ENCODE results near the gene NLRP3.
"Not testable (repeated sequence)": the region's sequence is repeated elsewhere in the genome, so short reads cannot be mapped to it uniquely, and the experiment has no call there.

DNA sequence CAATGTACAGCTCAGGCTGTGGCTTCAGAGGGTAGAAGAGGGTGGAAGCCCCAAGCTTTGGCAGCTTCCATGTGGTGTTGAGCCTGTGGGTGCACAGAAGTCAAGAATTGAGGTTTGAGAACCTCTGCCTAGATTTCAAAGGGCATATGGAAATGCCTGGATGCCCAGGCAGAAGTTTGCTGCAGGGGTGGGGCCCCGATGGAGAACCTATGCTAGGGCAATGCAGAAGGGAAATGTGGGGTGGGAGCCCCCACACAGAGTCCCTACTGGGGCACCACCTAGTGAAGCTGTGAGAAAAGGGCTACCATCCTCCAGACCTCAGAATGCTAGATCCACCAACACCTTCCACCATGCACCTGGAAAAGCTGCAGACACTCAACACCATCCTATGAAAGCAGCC is 49.6 kb upstream of the NLRP3 start:
- TF ChIP-seq, protein P1, sequence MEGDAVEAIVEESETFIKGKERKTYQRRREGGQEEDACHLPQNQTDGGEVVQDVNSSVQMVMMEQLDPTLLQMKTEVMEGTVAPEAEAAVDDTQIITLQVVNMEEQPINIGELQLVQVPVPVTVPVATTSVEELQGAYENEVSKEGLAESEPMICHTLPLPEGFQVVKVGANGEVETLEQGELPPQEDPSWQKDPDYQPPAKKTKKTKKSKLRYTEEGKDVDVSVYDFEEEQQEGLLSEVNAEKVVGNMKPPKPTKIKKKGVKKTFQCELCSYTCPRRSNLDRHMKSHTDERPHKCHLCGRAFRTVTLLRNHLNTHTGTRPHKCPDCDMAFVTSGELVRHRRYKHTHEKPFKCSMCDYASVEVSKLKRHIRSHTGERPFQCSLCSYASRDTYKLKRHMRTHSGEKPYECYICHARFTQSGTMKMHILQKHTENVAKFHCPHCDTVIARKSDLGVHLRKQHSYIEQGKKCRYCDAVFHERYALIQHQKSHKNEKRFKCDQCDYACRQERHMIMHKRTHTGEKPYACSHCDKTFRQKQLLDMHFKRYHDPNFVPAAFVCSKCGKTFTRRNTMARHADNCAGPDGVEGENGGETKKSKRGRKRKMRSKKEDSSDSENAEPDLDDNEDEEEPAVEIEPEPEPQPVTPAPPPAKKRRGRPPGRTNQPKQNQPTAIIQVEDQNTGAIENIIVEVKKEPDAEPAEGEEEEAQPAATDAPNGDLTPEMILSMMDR (IDR thresholded peaks at IDR 0.05 in 2 of 3, conservative IDR thresholded peaks at IDR 0.05 in 1 of 3; ENCODE audit: control insufficient read depth in 2 of 3, extremely low read depth in 1 of 3, insufficient read depth in 1 of 3, low read depth in 3 of 3, low read length in 3 of 3): not testable (repeated sequence)
- not testable (repeated sequence) for TF ChIP-seq SUZ12 (IDR thresholded peaks at IDR 0.05; ENCODE audit: unreplicated experiment); EGR1 (IDR thresholded peaks at IDR 0.05; ENCODE audit: borderline replicate concordance in 1 of 2, low read depth in 2 of 2, low read length in 2 of 2); SIN3A (IDR thresholded peaks at IDR 0.05; ENCODE audit: low read depth, low read length); BRCA1 (IDR thresholded peaks at IDR 0.05; ENCODE audit: low read depth, low read length); CREB1 (IDR thresholded peaks at IDR 0.05; ENCODE audit: low read depth); RELA (IDR thresholded peaks at IDR 0.05; ENCODE audit: borderline replicate concordance, partially characterized antibody); NRF1 (conservative IDR thresholded peaks at IDR 0.05; ENCODE audit: low read depth, low read length); EP300 (IDR thresholded peaks at IDR 0.05; ENCODE audit: borderline replicate concordance in 1 of 2, control insufficient read depth in 1 of 2, low read depth in 2 of 2, low read length in 2 of 2); HDAC2 (IDR thresholded peaks at IDR 0.05); POLR2A (IDR thresholded peaks at IDR 0.05; ENCODE audit: low read depth, low read length); NR2C1 (IDR thresholded peaks at IDR 0.05)
- TF ChIP-seq, protein P2, sequence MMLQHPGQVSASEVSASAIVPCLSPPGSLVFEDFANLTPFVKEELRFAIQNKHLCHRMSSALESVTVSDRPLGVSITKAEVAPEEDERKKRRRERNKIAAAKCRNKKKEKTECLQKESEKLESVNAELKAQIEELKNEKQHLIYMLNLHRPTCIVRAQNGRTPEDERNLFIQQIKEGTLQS (IDR thresholded peaks at IDR 0.05; ENCODE audit: borderline replicate concordance, extremely low read depth, low read depth, low read length): not testable (repeated sequence)
- TF ChIP-seq, protein P3, sequence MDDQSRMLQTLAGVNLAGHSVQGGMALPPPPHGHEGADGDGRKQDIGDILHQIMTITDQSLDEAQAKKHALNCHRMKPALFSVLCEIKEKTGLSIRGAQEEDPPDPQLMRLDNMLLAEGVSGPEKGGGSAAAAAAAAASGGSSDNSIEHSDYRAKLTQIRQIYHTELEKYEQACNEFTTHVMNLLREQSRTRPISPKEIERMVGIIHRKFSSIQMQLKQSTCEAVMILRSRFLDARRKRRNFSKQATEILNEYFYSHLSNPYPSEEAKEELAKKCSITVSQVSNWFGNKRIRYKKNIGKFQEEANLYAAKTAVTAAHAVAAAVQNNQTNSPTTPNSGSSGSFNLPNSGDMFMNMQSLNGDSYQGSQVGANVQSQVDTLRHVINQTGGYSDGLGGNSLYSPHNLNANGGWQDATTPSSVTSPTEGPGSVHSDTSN (IDR thresholded peaks at IDR 0.05; ENCODE audit: insufficient replicate concordance, low read depth, low read length): not testable (repeated sequence)
